T-cell (primary cell): Measurements from ENCODE around the gene KRI1. TPM values are rescaled to one million over a fixed set of nuclear protein-coding genes. Genes with fewer than 3 reads are reported as not detected.
A peak's percentile ranks its signal among the peaks of the same experiment; 100 is the strongest.

Source experiments
- ATAC-seq, 4 experiments: fragments of 200-7000 bp in 3 of 4; fragments of 150-1000 bp in 1 of 4; cut with Tn5 transposase; replicated peaks in 1 of 4; 1 replicate in 3 of 4; 2 replicates in 1 of 4; pipeline ENCODE4 v1.10.0; 2021; ENCODE audit warnings: moderate library complexity in 3 of 4, mild to moderate bottlenecking in 2 of 4, moderate number of reproducible peaks in 1 of 4
- CTCF ChIA-PET, 2 donors: fragments of 300-600 bp; sonication (Branson Sonifier 250); formaldehyde crosslinking; loops; one replicate each; lab custom pipeline; 2022; ENCODE audit warnings: antibody characterized with exemption in 2 of 2; lab: Charles Lee
- POLR2A ChIA-PET, 2 donors: fragments of 300-600 bp; sonication (Branson Sonifier 250); formaldehyde crosslinking; loops; one replicate each; lab custom pipeline; 2022; ENCODE audit warnings: antibody characterized with exemption in 2 of 2; lab: Charles Lee
- DNase-seq, 35 experiments: peaks; one replicate each; pipeline versions ENCODE4 v3.0.0 to v3.0.0-alpha.2; 2013 to 2023
- H3K27ac ChIP-seq: one replicate; pipeline ENCODE4 v1.5.1; 2013; ENCODE audit warnings: low read length
- H3K27me3 ChIP-seq, 2 experiments: replicated peaks in 1 of 2; 1 replicate in 1 of 2; 2 replicates in 1 of 2; pipeline versions ENCODE4 v1.6.1 to v1.7.0; 2013; ENCODE audit warnings: low read length in 1 of 2, mixed read lengths in 1 of 2; ENCODE audit not compliant: control insufficient read depth in 2 of 2, insufficient read depth in 2 of 2; ENCODE audit errors: extremely low read depth in 1 of 2
- H3K36me3 ChIP-seq, 2 donors: 1 replicate in 1 of 2; 2 replicates in 1 of 2; pipeline versions ENCODE4 v1.6.1 to v1.7.0; 2013; ENCODE audit warnings: low read length in 1 of 2; ENCODE audit not compliant: control insufficient read depth in 2 of 2, insufficient read depth in 1 of 2; ENCODE audit errors: extremely low read depth in 1 of 2
- H3K4me1 ChIP-seq, 2 experiments: 1 replicate in 1 of 2; 2 replicates in 1 of 2; pipeline versions ENCODE4 v1.6.1 to v1.7.0; 2013; ENCODE audit warnings: low read length in 2 of 2, mixed read lengths in 1 of 2; ENCODE audit not compliant: insufficient read depth in 2 of 2, control insufficient read depth in 1 of 2; ENCODE audit errors: extremely low read depth in 1 of 2
- H3K4me3 ChIP-seq, 2 donors: 1 replicate in 1 of 2; 2 replicates in 1 of 2; pipeline versions ENCODE4 v1.5.1 to v1.7.0; 2013; ENCODE audit warnings: mild to moderate bottlenecking in 2 of 2, low read length in 1 of 2, moderate library complexity in 1 of 2; ENCODE audit not compliant: control insufficient read depth in 1 of 2; ENCODE audit errors: extremely low read depth in 1 of 2
- H3K9me3 ChIP-seq: 2 replicates; pipeline ENCODE4 v1.7.0; 2013
- H3K27ac Mint-ChIP-seq, 2 donors: one replicate each; pipeline ENCODE4 v1.8.0; 2020 to 2021; ENCODE audit warnings: mild to moderate bottlenecking in 2 of 2, mixed read lengths in 2 of 2
- H3K27me3 Mint-ChIP-seq, 2 donors: one replicate each; pipeline ENCODE4 v1.8.0; 2021 to 2022; ENCODE audit warnings: mixed read lengths in 2 of 2
- H3K36me3 Mint-ChIP-seq: one replicate; pipeline ENCODE4 v1.8.0; 2021; ENCODE audit warnings: mixed read lengths
- H3K4me1 Mint-ChIP-seq, 3 donors: one replicate each; pipeline ENCODE4 v1.8.0; 2020 to 2022; ENCODE audit warnings: mixed read lengths in 3 of 3, mild to moderate bottlenecking in 1 of 3
- H3K4me3 Mint-ChIP-seq, 3 donors: one replicate each; pipeline ENCODE4 v1.8.0; 2020 to 2022; ENCODE audit warnings: mild to moderate bottlenecking in 3 of 3, mixed read lengths in 3 of 3, moderate library complexity in 3 of 3
- H3K9me3 Mint-ChIP-seq, 3 donors: one replicate each; pipeline ENCODE4 v1.8.0; 2020 to 2022; ENCODE audit warnings: mixed read lengths in 3 of 3
- WGBS: methylation state at CpG from one replicate; pipeline ENCODE4 v1.1.5; 2013; ENCODE audit warnings: missing lambda C conversion rate; ENCODE audit not compliant: insufficient coverage; 5-methylcytosine and 5-hydroxymethylcytosine counted together
- total RNA-seq, 35 experiments: library from RNA in 6 of 35; stranded (reverse) in 6 of 35; fragments of 120-200 nt in 1 of 35; gene quantifications; one replicate each; pipeline versions ENCODE4 v1.2.1 to v1.2.4 and lab custom pipeline; 2013 to 2026

KRI1 gene
- total RNA-seq, 5 donors from 2014 or later (not counting 1 experiment from before 2014, with no cell fraction given): 50.9 to 94.8 (median 79.1) TPM

- H3K4me3 ChIP-seq: no peak overlapping the region
- no peaks in the 10 kb centered on the region for H3K36me3 ChIP-seq
- no CpG with 5 or more reads among the region's 3 CpGs for WGBS
- peaks cover 0 to 30% of the 10 kb centered on the region in 2 experiments for H3K27me3 ChIP-seq
- peak in 1 of 4 experiments; percentile 75 for ATAC-seq
- peaks cover 2 to 64% of the 10 kb centered on the region in 2 experiments for H3K4me1 ChIP-seq
- H3K9me3 ChIP-seq: no peaks in the 10 kb centered on the region
- Mint-ChIP-seq H3K36me3 (no peaks in the 10 kb centered on the region), H3K27ac (no peak overlapping the region), H3K4me3 (no peak overlapping the region), H3K27me3 (peaks cover 10 to 18% of the 10 kb centered on the region in 2 donors), H3K9me3 (no peaks in the 10 kb centered on the region), H3K4me1 (peaks cover 14 to 16% (median 15%) of the 10 kb centered on the region in 3 donors)
- peak in 8 of 35 experiments; percentile 22 to 77 (median 38) for DNase-seq
- POLR2A ChIA-PET: no interaction called here
- peak overlapping the region; percentile 75 for H3K27ac ChIP-seq
- CTCF ChIA-PET: interaction anchor here in 1 of 2 donors (0.6 to 0.7 kb wide), 3 partner anchors 15 to 109 kb away, joined by 3 to 4 read pairs (median 3); no protein-coding TSS in a partner anchor
Measured at GRCh38 chr19:10523135-10523636, 42.6 kb downstream of the KRI1 start.

GRCh38 chr19:10521461-10522171 is 44.2 kb downstream of the KRI1 start:
- peaks cover 10 to 79% of the 10 kb centered on the region in 2 experiments for H3K4me1 ChIP-seq
- H3K27me3 Mint-ChIP-seq: peaks cover 18 to 25% of the 10 kb centered on the region in 2 donors
- no peak overlapping the region for H3K4me3 Mint-ChIP-seq
- H3K27ac Mint-ChIP-seq: no peak overlapping the region
- H3K36me3 ChIP-seq: no peaks in the 10 kb centered on the region
- whole genome bisulfite sequencing: 83% methylated on average over 9 of the region's 13 CpGs
- peaks cover 20 to 23% (median 23%) of the 10 kb centered on the region in 3 donors for H3K4me1 Mint-ChIP-seq
- H3K27me3 ChIP-seq: peaks cover 2 to 44% of the 10 kb centered on the region in 2 experiments
- H3K9me3 Mint-ChIP-seq: no peaks in the 10 kb centered on the region
- ATAC-seq (no peak), DNase-seq (no peak)
- H3K27ac ChIP-seq: peak overlapping the region; percentile 12
- H3K9me3 ChIP-seq: no peaks in the 10 kb centered on the region
- CTCF ChIA-PET: interaction anchor here in 1 of 2 donors (0.9 kb wide), 1 partner anchor 9 kb away, joined by 5 read pairs; no protein-coding TSS in a partner anchor
- H3K4me3 ChIP-seq: no peak overlapping the region
- no peaks in the 10 kb centered on the region for H3K36me3 Mint-ChIP-seq
- POLR2A ChIA-PET: no interaction called here

GRCh38 chr19:10520652-10521318 is 45.0 kb downstream of the KRI1 start:
- no peaks in the 10 kb centered on the region for H3K9me3 ChIP-seq
- Mint-ChIP-seq H3K27me3 (peaks cover 24 to 33% of the 10 kb centered on the region in 2 donors), H3K4me3 (no peak overlapping the region), H3K9me3 (no peaks in the 10 kb centered on the region), H3K27ac (no peak overlapping the region), H3K4me1 (peaks cover 21 to 27% (median 25%) of the 10 kb centered on the region in 3 donors), H3K36me3 (no peaks in the 10 kb centered on the region)
- DNase-seq (peak in 1 of 35 experiments; percentile 33), ATAC-seq (no peak)
- peaks cover 10 to 79% of the 10 kb centered on the region in 2 experiments for H3K4me1 ChIP-seq
- H3K36me3 ChIP-seq: no peaks in the 10 kb centered on the region
- CTCF ChIA-PET: interaction anchor here in 1 of 2 donors (0.6 kb wide), 2 partner anchors 9 to 32 kb away, joined by 3 read pairs; no protein-coding TSS in a partner anchor
- 69% methylated on average over 6 of the region's 15 CpGs for WGBS
- H3K27me3 ChIP-seq: peaks cover 5 to 50% of the 10 kb centered on the region in 2 experiments
- H3K27ac ChIP-seq: peak overlapping the region; percentile 38
- POLR2A ChIA-PET: no interaction called here
- no peak overlapping the region for H3K4me3 ChIP-seq

- peaks cover 14 to 64% of the 10 kb centered on the region in 2 experiments for H3K27me3 ChIP-seq
- H3K4me1 ChIP-seq: peaks cover 13 to 83% of the 10 kb centered on the region in 2 experiments
- DNase-seq (no peak), ATAC-seq (no peak)
- H3K4me3 Mint-ChIP-seq: peak overlapping the region in 1 of 3 donors; percentile 84
- peak overlapping the region; percentile 72 for H3K27ac ChIP-seq
- CTCF ChIA-PET: no interaction called here
- no peaks in the 10 kb centered on the region for H3K9me3 ChIP-seq
- H3K4me3 ChIP-seq: peak overlapping the region in 1 of 2 donors; percentile 67
- H3K27ac Mint-ChIP-seq: peak overlapping the region; percentile 39 to 71
- no peaks in the 10 kb centered on the region for H3K36me3 Mint-ChIP-seq
- WGBS: 76% methylated on average over 4 of the region's 7 CpGs
- H3K4me1 Mint-ChIP-seq: peaks cover 22 to 30% (median 25%) of the 10 kb centered on the region in 3 donors
- H3K36me3 ChIP-seq: no peaks in the 10 kb centered on the region
- H3K9me3 Mint-ChIP-seq: no peaks in the 10 kb centered on the region
- POLR2A ChIA-PET: no interaction called here
- H3K27me3 Mint-ChIP-seq: peaks cover 32 to 47% of the 10 kb centered on the region in 2 donors
Measured at GRCh38 chr19:10519421-10519820, 46.4 kb downstream of the KRI1 start.

- ChIA-PET POLR2A (no interaction called here), CTCF (no interaction called here)
- Histone ChIP-seq H3K4me1 (peaks cover 17 to 82% of the 10 kb centered on the region in 2 experiments), H3K27ac (peak overlapping the region; percentile 72), H3K9me3 (no peaks in the 10 kb centered on the region), H3K36me3 (no peaks in the 10 kb centered on the region), H3K4me3 (peak overlapping the region; percentile 56 to 67), H3K27me3 (peaks cover 14 to 71% of the 10 kb centered on the region in 2 experiments)
- DNase-seq (peak in 15 of 35 experiments; percentile 15 to 68 (median 42)), ATAC-seq (peak in 1 of 4 experiments; percentile 28)
- no peaks in the 10 kb centered on the region for H3K36me3 Mint-ChIP-seq
- H3K27me3 Mint-ChIP-seq: peaks cover 39 to 50% of the 10 kb centered on the region in 2 donors
- no peaks in the 10 kb centered on the region for H3K9me3 Mint-ChIP-seq
- peak overlapping the region; percentile 71 to 84 (median 72) for H3K4me3 Mint-ChIP-seq
- H3K4me1 Mint-ChIP-seq: peaks cover 24 to 33% (median 25%) of the 10 kb centered on the region in 3 donors
- peak overlapping the region; percentile 39 to 66 for H3K27ac Mint-ChIP-seq
- 13% methylated on average over 24 of the region's 33 CpGs for WGBS
Measured at GRCh38 chr19:10518444-10519361, 47.1 kb downstream of the KRI1 start.
